H1 (cell line): Measurements from ENCODE around the gene TNFRSF8. TPM values are rescaled to one million over a fixed set of nuclear protein-coding genes. Genes with fewer than 3 reads are reported as not detected.

Experiments used
- CTCF ChIA-PET: fragments of 300-600 bp; sonication (Branson Sonifier 250); formaldehyde crosslinking; loops from one replicate; lab custom pipeline; 2021; ENCODE audit not compliant: partially characterized antibody; lab: Charles Lee
- POLR2A ChIA-PET: fragments of 300-600 bp; sonication (Branson Sonifier 250); formaldehyde crosslinking; loops from one replicate; lab custom pipeline; 2021; ENCODE audit warnings: inconsistent platforms; ENCODE audit not compliant: partially characterized antibody; lab: Charles Lee
- DNase-seq, 2 experiments: peaks; one replicate each; pipeline versions ENCODE4 v3.0.0 to v3.0.0-alpha.2; 2010 to 2022; ENCODE audit warnings: low spot score in 2 of 2, low read depth in 1 of 2, mixed read lengths in 1 of 2
- FAIRE-seq: peaks from 2 replicates; lab custom pipeline; 2011; peaks lifted over from hg19 to GRCh38; lab: Jason Lieb, UNC
- H2AFZ ChIP-seq: 2 replicates; pipeline ENCODE4 v1.8.1; 2012; ENCODE audit warnings: low read length, inconsistent platforms
- H2AK5ac ChIP-seq: 2 replicates; pipeline ENCODE4 v1.6.1; 2013; ENCODE audit warnings: low read depth, low read length
- H2BK120ac ChIP-seq: replicated peaks from 2 replicates; pipeline ENCODE3; 2013; ENCODE audit warnings: low read depth, low read length, inconsistent platforms
- H2BK12ac ChIP-seq: 2 replicates; pipeline ENCODE4 v1.6.1; 2013; ENCODE audit warnings: low read depth, low read length
- H2BK15ac ChIP-seq: 2 replicates; pipeline ENCODE4 v1.6.1; 2013; ENCODE audit warnings: low read length
- H2BK20ac ChIP-seq: 2 replicates; pipeline ENCODE4 v1.6.1; 2013; ENCODE audit warnings: low read length
- H2BK5ac ChIP-seq: 2 replicates; pipeline ENCODE4 v1.6.1; 2013; ENCODE audit warnings: low read depth, low read length
- H3K14ac ChIP-seq: 2 replicates; pipeline ENCODE4 v1.6.1; 2013; ENCODE audit warnings: inconsistent platforms; ENCODE audit not compliant: insufficient read length
- H3K18ac ChIP-seq: 2 replicates; pipeline ENCODE4 v1.6.1; 2013; ENCODE audit warnings: low read length; ENCODE audit errors: extremely low read depth
- H3K23ac ChIP-seq: 2 replicates; pipeline ENCODE4 v1.6.1; 2013; ENCODE audit warnings: inconsistent platforms; ENCODE audit not compliant: insufficient read length
- H3K23me2 ChIP-seq: 2 replicates; pipeline ENCODE4 v1.6.1; 2013; ENCODE audit warnings: low read depth, low read length
- H3K27ac ChIP-seq: 2 replicates; pipeline ENCODE4 v1.6.1; 2011; ENCODE audit warnings: low read depth, low read length, inconsistent platforms
- H3K27me3 ChIP-seq, 4 experiments: replicated peaks in 1 of 4; 1 replicate in 1 of 4; 2 replicates in 3 of 4; pipeline versions ENCODE4 v1.6.1 to v1.8.1; 2011 to 2013; ENCODE audit warnings: low read length in 3 of 4, mild to moderate bottlenecking in 3 of 4, inconsistent platforms in 2 of 4, mixed read lengths in 2 of 4, moderate library complexity in 1 of 4; ENCODE audit not compliant: control insufficient read depth in 3 of 4, insufficient read depth in 3 of 4; ENCODE audit errors: extremely low read depth in 1 of 4
- H3K36me3 ChIP-seq, 4 experiments: 2 replicates each; pipeline versions ENCODE4 v1.6.1 to v1.8.1; 2011 to 2013; ENCODE audit warnings: mild to moderate bottlenecking in 4 of 4, low read length in 3 of 4, moderate library complexity in 2 of 4, control low read depth in 1 of 4, inconsistent platforms in 1 of 4; ENCODE audit not compliant: insufficient read depth in 4 of 4, control insufficient read depth in 2 of 4
- H3K4ac ChIP-seq: replicated peaks from 2 replicates; pipeline ENCODE3; 2013; ENCODE audit warnings: low read length, low read depth, mixed read lengths, inconsistent platforms; ENCODE audit not compliant: insufficient read length
- H3K4me1 ChIP-seq, 4 experiments: replicated peaks in 1 of 4; 1 replicate in 1 of 4; 2 replicates in 3 of 4; pipeline versions ENCODE4 v1.6.1 to v1.8.1; 2011 to 2013; ENCODE audit warnings: low read length in 3 of 4, inconsistent platforms in 2 of 4, mixed read lengths in 1 of 4; ENCODE audit not compliant: insufficient read depth in 4 of 4, control insufficient read depth in 3 of 4
- H3K4me2 ChIP-seq, 2 experiments: 2 replicates each; pipeline versions ENCODE4 v1.6.1 to v1.8.1; 2011 to 2013; ENCODE audit warnings: low read depth in 2 of 2, low read length in 2 of 2, control low read depth in 1 of 2, inconsistent platforms in 1 of 2, mild to moderate bottlenecking in 1 of 2; ENCODE audit not compliant: insufficient read depth in 1 of 2
- H3K4me3 ChIP-seq, 4 experiments: fragments of 200-600, 300-600 bp in 1 of 4; sonication (generic), shearing (Covaris generic), sonication (Bioruptor Twin) in 1 of 4; 2 replicates each; pipeline versions ENCODE4 v1.5.1 to v1.8.1; 2011 to 2016; ENCODE audit warnings: low read length in 4 of 4, low read depth in 3 of 4, control low read depth in 2 of 4, inconsistent platforms in 2 of 4, mild to moderate bottlenecking in 2 of 4, mixed read lengths in 1 of 4, moderate library complexity in 1 of 4; ENCODE audit not compliant: insufficient read depth in 2 of 4; ENCODE audit errors: extremely low read depth in 1 of 4
- H3K56ac ChIP-seq: replicated peaks from 2 replicates; pipeline ENCODE3; 2013; ENCODE audit warnings: low read depth, mild to moderate bottlenecking, mixed read lengths, low read length, inconsistent platforms; ENCODE audit not compliant: insufficient read length
- H3K79me1 ChIP-seq: 2 replicates; pipeline ENCODE4 v1.6.1; 2013; ENCODE audit warnings: low read depth, low read length, control low read depth
- H3K79me2 ChIP-seq, 2 experiments: 2 replicates each; pipeline versions ENCODE4 v1.6.1 to v1.8.1; 2012 to 2013; ENCODE audit warnings: low read length in 2 of 2, mild to moderate bottlenecking in 2 of 2, inconsistent platforms in 1 of 2; ENCODE audit not compliant: insufficient read depth in 2 of 2, control insufficient read depth in 1 of 2
- H3K9ac ChIP-seq, 4 experiments: replicated peaks in 1 of 4; 1 replicate in 1 of 4; 2 replicates in 3 of 4; pipeline versions ENCODE4 v1.6.1 to v1.8.1; 2011 to 2013; ENCODE audit warnings: low read depth in 3 of 4, low read length in 3 of 4, control low read depth in 2 of 4, mild to moderate bottlenecking in 2 of 4, moderate library complexity in 2 of 4, inconsistent platforms in 1 of 4; ENCODE audit errors: extremely low read depth in 1 of 4
- H3K9me3 ChIP-seq, 2 experiments: 2 replicates each; pipeline versions ENCODE4 v1.6.1 to v1.8.1; 2012 to 2013; ENCODE audit warnings: mild to moderate bottlenecking in 2 of 2, moderate library complexity in 2 of 2, control low read depth in 1 of 2, inconsistent platforms in 1 of 2, low read depth in 1 of 2, low read length in 1 of 2, mixed read lengths in 1 of 2; ENCODE audit not compliant: insufficient read depth in 2 of 2
- H4K20me1 ChIP-seq, 2 experiments: replicated peaks in 1 of 2; 2 replicates each; pipeline versions ENCODE3 to v1.8.1; 2011 to 2013; ENCODE audit warnings: inconsistent platforms in 2 of 2, low read length in 2 of 2, mild to moderate bottlenecking in 1 of 2; ENCODE audit not compliant: insufficient read depth in 2 of 2, control insufficient read depth in 1 of 2
- H4K5ac ChIP-seq: 2 replicates; pipeline ENCODE4 v1.6.1; 2013; ENCODE audit warnings: low read length, low read depth, mixed read lengths, inconsistent platforms; ENCODE audit not compliant: insufficient read length
- H4K8ac ChIP-seq: 2 replicates; pipeline ENCODE4 v1.8.0; 2013; ENCODE audit warnings: mild to moderate bottlenecking, moderate library complexity, low read length, inconsistent platforms; ENCODE audit not compliant: insufficient read depth; ENCODE audit errors: extremely low read depth
- H4K91ac ChIP-seq: replicated peaks from 2 replicates; pipeline ENCODE3; 2013; ENCODE audit warnings: low read length, mixed read lengths, inconsistent platforms; ENCODE audit not compliant: insufficient read length
- JUND ChIP-seq: IDR thresholded peaks from 2 replicates; pipeline ENCODE4 v1.6.1; 2011; ENCODE audit warnings: mild to moderate bottlenecking, improper control_type of control experiment, low read length
- USF2 ChIP-seq: IDR thresholded peaks from 2 replicates; pipeline ENCODE4 v1.6.1; 2011; ENCODE audit warnings: low read length, improper control_type of control experiment
- WGBS, 2 experiments: shearing (Covaris generic) in 1 of 2; methylation state at CpG; one replicate each; pipeline versions ENCODE4 v1.1.6 to v1.1.7; 2013 to 2015; ENCODE audit warnings: low lambda C conversion rate in 2 of 2, mixed read lengths in 2 of 2, inconsistent platforms in 1 of 2, low coverage in 1 of 2, missing lambda C conversion rate in 1 of 2; ENCODE audit not compliant: insufficient replicate concordance in 2 of 2, insufficient coverage in 1 of 2, insufficient read length in 1 of 2; ENCODE audit errors: extremely low coverage in 1 of 2, missing lambda C conversion rate in 1 of 2; 5-methylcytosine and 5-hydroxymethylcytosine counted together
- polyA plus RNA-seq, 7 experiments: library from polyadenylated mRNA; depleted of rRNA in 3 of 7; stranded (reverse) in 5 of 7; unstranded in 2 of 7; fragments of >200 nt in 5 of 7; fragments of 200-250 nt in 2 of 7; gene quantifications; 1 replicate in 5 of 7; 2 replicates in 1 of 7; 4 replicates in 1 of 7; pipeline versions ENCODE4 v1.2.1 to v1.2.3, GENCODE V29; 2011 to 2013; ENCODE audit warnings: missing spikeins in 2 of 7, mixed read lengths in 2 of 7
- total RNA-seq: library from RNA; stranded (reverse); fragmentation: NEBNext Ultra II Directional; extraction: Animal tissue kit (Norgen Biotek cat#: 25700); gene quantifications from 2 replicates; pipeline ENCODE4 v1.2.1, GENCODE V29; 2021

The TNFRSF8 gene
- total and polyA plus RNA-seq, 2 of the 8 experiments (the other 6 are each of a cell fraction or from before 2014, with no cell fraction given) = 23.2 to 32.7 TPM

- no peak overlapping the region for H3K4me2 ChIP-seq
- no peak overlapping the region for H3K27ac ChIP-seq
- H3K4me3 ChIP-seq = no peak overlapping the region
- H3K9ac ChIP-seq = no peak overlapping the region
- peaks cover 0 to 7% (median 0%) of the 10 kb centered on the region in 4 experiments; a peak in 2 of 7 replicates for H3K4me1 ChIP-seq
- no peak for TF ChIP-seq USF2
- 0 out of 2 replicates have a peak, but pooled peaks have one; percentile 33 for TF ChIP-seq JUND
- no peaks in the 10 kb centered on the region for H3K23me2 ChIP-seq
- CTCF ChIA-PET = interaction anchor here (0.7 to 1.5 kb wide), 6 partner anchors 12 to 116 kb away, joined by 3 to 11 read pairs (median 3); no protein-coding TSS in a partner anchor
- H4K8ac ChIP-seq = no peak overlapping the region
- H3K4ac ChIP-seq = no peak overlapping the region
- H3K36me3 ChIP-seq = no peaks in the 10 kb centered on the region
- no peaks in the 10 kb centered on the region for H3K79me2 ChIP-seq
- H2BK12ac ChIP-seq = no peak overlapping the region
- H2AK5ac ChIP-seq = no peak overlapping the region
- no peak overlapping the region for H4K5ac ChIP-seq
- no peak overlapping the region for H3K18ac ChIP-seq
- H2BK15ac ChIP-seq = no peak overlapping the region
- no peaks in the 10 kb centered on the region for H4K20me1 ChIP-seq
- no peak overlapping the region for H2BK120ac ChIP-seq
- H3K27me3 ChIP-seq = no peaks in the 10 kb centered on the region; a peak in 1 of 7 replicates
- no peak overlapping the region for H2AFZ ChIP-seq
- H4K91ac ChIP-seq = no peak overlapping the region
- FAIRE-seq (no peak), DNase-seq (no peak)
- no peak overlapping the region for H2BK20ac ChIP-seq
- H3K56ac ChIP-seq = no peak overlapping the region
- H2BK5ac ChIP-seq = no peak overlapping the region
- POLR2A ChIA-PET = no interaction called here
- no peak overlapping the region for H3K14ac ChIP-seq
- no peaks in the 10 kb centered on the region for H3K79me1 ChIP-seq
- no peak overlapping the region for H3K23ac ChIP-seq
- no peaks in the 10 kb centered on the region for H3K9me3 ChIP-seq
- 83% methylated on average over 7 of the region's 7 CpGs; no CpG with 5 or more reads in 1 of the 2 experiments for WGBS, 2 experiments
These were observed 96.7 kb downstream of the TNFRSF8 start for GRCh38 chr1:12159816-12160215.
